NCI-H2029 treated with DMSO at 0.1 percent for 48 hours (cell line): ENCODE measurements around the gene GABRG3.

ENCODE experiments used
- DNase-seq: peaks from one replicate; lab custom pipeline; 2025; lab: John Stamatoyannopoulos, UW

The GABRG3 gene

DNA sequence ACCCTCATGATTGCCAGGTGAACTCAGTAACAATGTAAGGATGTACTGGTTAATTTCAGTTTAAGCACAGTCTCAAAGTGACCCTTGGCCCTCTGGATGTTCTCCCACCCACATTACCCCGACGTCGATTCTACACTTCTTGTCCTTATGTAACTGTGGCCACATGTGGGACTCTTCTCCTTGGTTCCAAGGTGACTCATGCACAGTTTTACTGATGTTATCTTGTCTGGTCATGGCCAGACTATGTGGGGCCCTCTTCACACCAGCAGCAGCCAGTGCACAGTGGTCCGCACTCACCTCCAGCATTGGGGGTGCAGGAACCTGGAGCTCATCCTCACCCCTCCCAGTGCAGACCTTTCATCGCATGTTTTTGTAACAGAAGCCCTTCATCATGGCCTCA, 608.8 kb downstream of the GABRG3 start:
- DNase-seq: no peak

DNA sequence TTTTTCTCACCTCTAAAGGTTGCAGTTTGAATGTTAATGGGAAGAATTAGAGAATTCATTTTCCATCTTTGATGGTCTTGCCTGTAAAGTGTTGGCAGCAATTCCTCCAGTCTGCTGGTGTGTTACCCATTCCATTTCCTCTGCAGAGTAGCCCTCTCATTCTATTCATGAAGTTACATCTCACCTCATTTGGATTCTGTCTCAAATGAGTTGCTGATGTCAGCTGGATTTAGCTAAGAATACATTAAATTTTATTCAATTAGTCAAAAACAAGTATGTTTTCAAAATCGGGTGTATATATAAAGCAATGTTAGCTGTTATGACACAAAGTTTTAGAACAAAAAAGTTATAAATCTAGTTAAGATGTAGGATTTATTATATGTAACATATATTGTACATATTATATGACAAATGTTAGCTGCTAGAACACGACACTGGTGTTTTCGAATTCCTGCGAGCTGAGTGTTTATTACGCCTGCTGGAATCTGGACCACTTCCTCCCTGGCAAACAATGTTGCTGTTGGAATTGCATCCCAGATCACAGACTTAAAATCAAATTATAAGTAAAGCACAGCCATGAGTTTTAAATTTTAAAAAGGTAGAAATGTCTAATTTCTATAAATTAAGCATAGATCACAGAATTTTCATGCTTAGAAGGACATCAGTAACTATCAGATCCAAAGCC, 611.9 kb downstream of the GABRG3 start:
- no peak for DNase-seq

DNA sequence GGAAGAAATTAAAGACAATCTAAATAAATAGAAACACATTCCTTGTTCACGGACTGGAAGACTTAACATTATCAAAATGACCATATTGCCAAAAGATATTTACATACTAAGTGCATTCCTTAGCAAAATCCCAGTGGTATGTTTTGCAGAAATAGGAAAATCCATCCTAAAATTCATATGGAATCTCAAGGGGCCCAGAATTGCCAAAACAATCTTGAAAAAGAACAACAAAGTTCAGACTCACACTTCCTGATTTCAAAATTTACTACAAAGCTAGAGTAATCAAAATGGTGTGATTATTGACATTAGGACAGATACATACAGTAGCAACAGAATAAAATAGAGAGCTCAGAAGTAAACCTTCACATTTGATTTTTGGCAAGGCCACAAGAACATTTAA, 612.7 kb downstream of the GABRG3 start:
- no peak for DNase-seq

DNA sequence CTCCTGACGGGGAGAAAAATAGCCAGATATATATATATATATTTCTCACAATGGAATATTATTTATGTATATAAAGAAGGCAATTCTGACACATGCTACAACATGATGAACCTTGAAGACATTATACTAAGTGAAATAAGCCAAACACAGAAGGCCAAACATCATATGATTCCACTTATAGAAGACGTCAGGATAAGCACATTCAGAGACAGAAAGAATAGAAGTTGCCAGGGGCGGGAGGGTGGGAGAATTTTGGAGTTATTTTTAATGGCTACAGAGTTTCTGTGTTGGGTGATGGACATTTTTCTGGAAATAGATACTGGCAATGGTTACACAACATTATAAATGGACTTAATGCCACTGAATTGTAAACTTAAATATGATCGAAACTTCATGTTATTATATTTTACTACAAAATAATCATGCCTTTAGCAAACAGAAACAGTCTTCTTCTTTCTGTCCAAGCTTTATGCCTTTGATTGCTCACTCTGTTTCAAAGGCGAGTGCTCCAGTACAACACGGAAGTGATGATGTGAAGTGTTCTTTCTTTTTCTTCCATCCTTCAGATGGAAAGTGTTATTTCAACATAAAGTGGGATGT, 614.2 kb downstream of the GABRG3 start:
- DNase-seq: no peak

DNA sequence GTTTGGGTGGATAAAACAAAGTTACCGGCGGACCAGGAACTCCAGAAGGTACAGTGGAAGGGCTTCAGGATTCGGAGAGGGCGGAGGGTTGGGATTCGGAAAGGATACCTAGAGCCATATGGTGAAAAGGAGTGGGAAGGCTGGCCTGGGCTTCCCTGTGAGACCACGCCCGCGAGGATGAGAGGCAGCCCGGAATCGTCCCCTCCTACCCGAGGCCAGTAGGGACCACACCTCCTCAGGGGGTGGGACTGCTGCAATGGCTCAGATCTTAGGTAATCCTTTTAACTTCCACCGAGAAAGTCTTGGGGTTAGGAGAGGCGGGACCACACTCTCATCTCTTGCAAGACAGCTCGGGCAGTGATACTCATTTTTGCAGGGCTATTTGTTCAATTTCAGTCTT, 616.8 kb downstream of the GABRG3 start:
- DNase-seq: no peak

DNA sequence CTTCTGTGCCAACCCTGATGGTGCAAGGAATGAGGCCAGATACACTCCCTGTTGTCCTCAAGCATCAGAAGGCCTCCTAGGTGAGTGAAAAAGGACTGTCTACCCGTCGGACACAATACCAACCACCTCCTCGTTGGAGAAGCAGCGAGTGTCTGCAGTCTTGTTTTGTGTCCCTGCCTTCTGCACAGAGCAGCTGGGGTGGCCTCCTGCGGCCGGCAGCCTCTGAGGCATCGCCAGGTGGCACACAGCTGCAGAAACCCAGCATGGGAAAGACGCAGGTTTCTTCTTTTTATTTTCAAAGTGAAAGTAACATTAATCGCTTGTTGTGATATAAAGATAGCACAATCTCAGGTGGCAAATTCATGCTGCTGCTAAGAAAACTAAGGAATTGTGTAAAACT, 618.3 kb downstream of the GABRG3 start:
- no peak for DNase-seq

DNA sequence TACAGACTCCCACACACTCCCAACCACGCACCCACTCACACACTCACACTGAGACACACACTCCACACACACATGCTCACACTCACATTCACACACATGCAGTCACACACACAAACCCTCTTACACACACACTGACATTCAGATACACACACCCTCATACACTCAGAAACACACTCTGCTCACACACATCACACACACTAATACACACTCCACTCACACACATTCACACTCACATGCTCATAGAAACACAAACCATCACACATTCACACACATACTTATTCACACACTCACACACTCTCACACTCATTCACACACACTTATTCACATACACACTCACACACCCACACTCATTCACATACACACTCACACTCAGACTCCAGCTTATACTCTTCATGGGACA, 618.8 kb downstream of the GABRG3 start:
- DNase-seq: no peak
